Measurements from ENCODE around the gene MX2. TPM values are rescaled to one million over a fixed set of nuclear protein-coding genes. Genes with fewer than 3 reads are reported as not detected.

Gene MX2
- total and polyA plus RNA-seq, 9 of the 15 experiments (the other 6 are each of a cell fraction or from before 2014, with no cell fraction given): 0.10 to 0.95 (median 0.47) TPM; not detected in 1

DNA sequence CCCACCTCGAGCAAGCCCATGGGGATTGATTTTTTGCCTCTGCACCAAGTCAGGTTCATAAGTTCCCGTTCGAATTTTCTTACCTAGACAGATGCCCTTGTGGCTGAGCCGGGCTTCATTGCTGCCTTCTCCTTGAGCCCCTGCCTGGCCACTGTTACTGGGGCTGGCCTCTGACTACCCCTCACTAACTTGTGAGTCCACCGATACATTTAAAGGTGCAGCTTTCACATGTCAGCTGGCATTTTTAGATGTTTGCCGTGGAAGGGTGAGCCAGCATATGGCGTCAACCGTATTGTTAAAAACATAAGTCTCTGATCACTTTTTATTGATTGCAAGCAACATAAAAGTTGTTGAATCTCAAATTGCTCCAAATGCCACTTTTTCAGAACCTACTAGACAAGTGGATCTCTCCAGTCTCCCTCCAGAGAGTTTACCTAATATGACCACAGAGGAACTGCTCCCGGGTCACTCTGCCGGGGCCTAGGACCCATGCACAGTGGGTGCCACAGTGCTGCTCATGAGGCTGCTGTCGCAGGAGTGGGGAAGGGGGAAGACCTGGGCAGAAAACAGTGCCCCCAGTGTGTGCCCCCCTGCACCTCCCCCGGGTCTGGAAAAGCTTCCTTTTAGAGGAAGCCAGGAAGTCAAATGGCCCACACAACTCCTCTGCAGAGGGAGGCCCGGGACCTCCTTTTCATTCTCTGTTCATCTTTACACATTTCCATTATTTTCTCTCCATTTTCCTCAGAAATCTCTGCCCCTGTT lies 83.1 kb downstream of the MX2 start:
- ATAC-seq (no peak), DNase-seq (ENCODE audit: extremely low read depth in 1 of 4, low spot score in 3 of 4) (no peak), FAIRE-seq (no peak)
- Histone ChIP-seq H3K4me3 (no peak overlapping the region), H3K79me2 (ENCODE audit: control insufficient read depth, insufficient read depth, low read length) (no peaks in the 10 kb centered on the region), H3K9me3 (replicated peaks; ENCODE audit: control insufficient read depth, insufficient read depth, low read depth, low read length) (no peaks in the 10 kb centered on the region), H3K9me1 (ENCODE audit: control insufficient read depth, insufficient read depth, low read length) (no peaks in the 10 kb centered on the region), H3K27me3 (ENCODE audit: control insufficient read depth in 2 of 2, insufficient read depth in 2 of 2, low read length in 2 of 2) (peaks cover 0 to 10% of the 10 kb centered on the region in 2 experiments; a peak in 3 of 5 replicates), H3K4me1 (replicated peaks in 1 of 2; ENCODE audit: control insufficient read depth in 2 of 2, insufficient read depth in 2 of 2, low read length in 2 of 2) (no peaks in the 10 kb centered on the region), H3K36me3 (ENCODE audit: control insufficient read depth, insufficient read depth, low read length) (no peaks in the 10 kb centered on the region), H4K20me1 (replicated peaks; ENCODE audit: control insufficient read depth, insufficient read depth, low read length) (no peaks in the 10 kb centered on the region), H2AFZ (ENCODE audit: low read depth, low read length) (no peak overlapping the region), H3K9ac (ENCODE audit: insufficient read depth in 1 of 2, low read depth in 2 of 2, low read length in 2 of 2) (no peak overlapping the region), H3K27ac (ENCODE audit: extremely low read depth, low read depth, low read length) (no peak overlapping the region), H3K4me2 (ENCODE audit: insufficient read depth, low read length) (no peak overlapping the region)
- intact Hi-C loops (cut with micrococcal nuclease): no loop called here
- POLR2A ChIA-PET: interaction anchor here (0.7 kb wide), 1 partner anchor 14 kb away, joined by 3 read pairs; no protein-coding TSS in a partner anchor
- TF ChIP-seq NFRKB (IDR thresholded peaks at IDR 0.05; ENCODE audit: low read depth): no peak
- no peak for TF ChIP-seq FOXK2 (conservative IDR thresholded peaks at IDR 0.05 in 1 of 2, IDR thresholded peaks at IDR 0.05 in 1 of 2; ENCODE audit: low read depth in 2 of 2)
- no peak for TF ChIP-seq DMBX1 (CRISPR knock-in tag; IDR thresholded peaks at IDR 0.05; ENCODE audit: borderline replicate concordance)
- TF ChIP-seq, protein P1, sequence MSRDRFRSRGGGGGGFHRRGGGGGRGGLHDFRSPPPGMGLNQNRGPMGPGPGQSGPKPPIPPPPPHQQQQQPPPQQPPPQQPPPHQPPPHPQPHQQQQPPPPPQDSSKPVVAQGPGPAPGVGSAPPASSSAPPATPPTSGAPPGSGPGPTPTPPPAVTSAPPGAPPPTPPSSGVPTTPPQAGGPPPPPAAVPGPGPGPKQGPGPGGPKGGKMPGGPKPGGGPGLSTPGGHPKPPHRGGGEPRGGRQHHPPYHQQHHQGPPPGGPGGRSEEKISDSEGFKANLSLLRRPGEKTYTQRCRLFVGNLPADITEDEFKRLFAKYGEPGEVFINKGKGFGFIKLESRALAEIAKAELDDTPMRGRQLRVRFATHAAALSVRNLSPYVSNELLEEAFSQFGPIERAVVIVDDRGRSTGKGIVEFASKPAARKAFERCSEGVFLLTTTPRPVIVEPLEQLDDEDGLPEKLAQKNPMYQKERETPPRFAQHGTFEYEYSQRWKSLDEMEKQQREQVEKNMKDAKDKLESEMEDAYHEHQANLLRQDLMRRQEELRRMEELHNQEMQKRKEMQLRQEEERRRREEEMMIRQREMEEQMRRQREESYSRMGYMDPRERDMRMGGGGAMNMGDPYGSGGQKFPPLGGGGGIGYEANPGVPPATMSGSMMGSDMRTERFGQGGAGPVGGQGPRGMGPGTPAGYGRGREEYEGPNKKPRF (IDR thresholded peaks at IDR 0.05; ENCODE audit: low read depth, low read length): no peak
- TF ChIP-seq TBP (optimal IDR thresholded peaks at IDR 0.05; ENCODE audit: low read depth, low read length): no peak
- TF ChIP-seq ZNF561 (CRISPR knock-in tag; conservative IDR thresholded peaks at IDR 0.05): no peak
- no peak for TF ChIP-seq HIVEP1 (CRISPR knock-in tag; IDR thresholded peaks at IDR 0.05)
- no peak for TF ChIP-seq MEF2D (tag; conservative IDR thresholded peaks at IDR 0.05; ENCODE audit: low read depth)
- no peak for TF ChIP-seq ZNF232 (CRISPR knock-in tag; IDR thresholded peaks at IDR 0.05)
- no peak for TF ChIP-seq LARP7 (IDR thresholded peaks at IDR 0.05)
- no peak for TF ChIP-seq CCNT2 (IDR thresholded peaks at IDR 0.05; ENCODE audit: borderline replicate concordance, extremely low read depth, insufficient read length, low read depth, low read length)
- TF ChIP-seq TCF7L2 (IDR thresholded peaks at IDR 0.05; ENCODE audit: low read depth, low read length): no peak
- WGBS (ENCODE audit: insufficient coverage, low coverage, missing lambda C conversion rate): 3% methylated on average over 13 of the region's 13 CpGs
- CTCF ChIA-PET (ENCODE audit: low intra/inter-chr PET ratio): no interaction called here
- no TSS peak for BruUV-seq (replicated peaks)
- in situ Hi-C loops (cut with MboI): no loop called here

Measured in K562 (cell line).